ENCODE data around the gene CBX4. TPM values are rescaled to one million over a fixed set of nuclear protein-coding genes. Genes with fewer than 3 reads are reported as not detected.

CBX4 gene
- total RNA-seq, 1 donor from 2014 or later, result 43.4 TPM

- no peak for DNase-seq (ENCODE audit: low read depth)
- Histone ChIP-seq H3K27me3 (ENCODE audit: control insufficient read depth, insufficient read depth, low read length) (peaks cover 16% of the 10 kb centered on the region), H3K4me3 (ENCODE audit: low read depth, low read length) (no peak overlapping the region), H3K36me3 (ENCODE audit: control insufficient read depth, insufficient read depth, low read length) (no peaks in the 10 kb centered on the region)
- FAIRE-seq, result no peak
- TF ChIP-seq CTCF (IDR thresholded peaks at IDR 0.05; ENCODE audit: insufficient read depth, low read length, severe bottlenecking), result no peak
Measured at GRCh38 chr17:79819534-79820276, 19.5 kb downstream of the CBX4 start.

- FAIRE-seq (no peak), DNase-seq (ENCODE audit: low read depth) (no peak)
- Histone ChIP-seq H3K36me3 (ENCODE audit: control insufficient read depth, insufficient read depth, low read length) (no peaks in the 10 kb centered on the region), H3K4me3 (ENCODE audit: low read depth, low read length) (no peak overlapping the region), H3K27me3 (ENCODE audit: control insufficient read depth, insufficient read depth, low read length) (peaks cover 18% of the 10 kb centered on the region)
- TF ChIP-seq CTCF (IDR thresholded peaks at IDR 0.05; ENCODE audit: insufficient read depth, low read length, severe bottlenecking), result no peak
Measured at GRCh38 chr17:79819085-79819484, 20.2 kb downstream of the CBX4 start.

GRCh38 chr17:79818026-79818758 lies 21.0 kb downstream of the CBX4 start:
- Histone ChIP-seq H3K36me3 (ENCODE audit: control insufficient read depth, insufficient read depth, low read length) (no peaks in the 10 kb centered on the region), H3K27me3 (ENCODE audit: control insufficient read depth, insufficient read depth, low read length) (peaks cover 18% of the 10 kb centered on the region), H3K4me3 (ENCODE audit: low read depth, low read length) (no peak overlapping the region)
- FAIRE-seq (no peak), DNase-seq (ENCODE audit: low read depth) (no peak)
- no peak for TF ChIP-seq CTCF (IDR thresholded peaks at IDR 0.05; ENCODE audit: insufficient read depth, low read length, severe bottlenecking)

GRCh38 chr17:79815836-79816461 lies 23.3 kb downstream of the CBX4 start:
- FAIRE-seq (no peak), DNase-seq (ENCODE audit: low read depth) (no peak)
- TF ChIP-seq CTCF (IDR thresholded peaks at IDR 0.05; ENCODE audit: insufficient read depth, low read length, severe bottlenecking), result no peak
- H3K27me3 ChIP-seq (ENCODE audit: control insufficient read depth, insufficient read depth, low read length), result peaks cover 37% of the 10 kb centered on the region
- H3K36me3 ChIP-seq (ENCODE audit: control insufficient read depth, insufficient read depth, low read length), result no peaks in the 10 kb centered on the region
- H3K4me3 ChIP-seq (ENCODE audit: low read depth, low read length), result no peak overlapping the region

- peaks cover 41% of the 10 kb centered on the region for H3K27me3 ChIP-seq (ENCODE audit: control insufficient read depth, insufficient read depth, low read length)
- DNase-seq (ENCODE audit: low read depth) (no peak), FAIRE-seq (no peak)
- no peaks in the 10 kb centered on the region for H3K36me3 ChIP-seq (ENCODE audit: control insufficient read depth, insufficient read depth, low read length)
- peak overlapping the region; percentile 30 for H3K4me3 ChIP-seq (ENCODE audit: low read depth, low read length)
- TF ChIP-seq CTCF (IDR thresholded peaks at IDR 0.05; ENCODE audit: insufficient read depth, low read length, severe bottlenecking), result no peak
Measured at GRCh38 chr17:79814974-79815835, 24.0 kb downstream of the CBX4 start.

Measured in bronchial epithelial cell (primary cell).